Body of pancreas (tissue), 4 donors: ENCODE measurements around the gene GJB6.

Experiments used
- POLR2A ChIP-seq, 3 donors: fragments of 450-650 bp; IDR thresholded peaks; one replicate each; pipeline ENCODE4 v1.6.1; 2016; ENCODE audit warnings: antibody characterized with exemption in 3 of 3, mild to moderate bottlenecking in 2 of 3
- TF ChIP-seq, protein P1 (sequence below), 7 experiments: fragments of 450-650 bp in 4 of 7; fragments of 200-600 bp in 3 of 7; sonication (generic) in 3 of 7; IDR thresholded peaks; one replicate each; pipeline ENCODE4 v1.5.1; 2016 to 2019; ENCODE audit warnings: antibody characterized with exemption in 7 of 7

DNA sequence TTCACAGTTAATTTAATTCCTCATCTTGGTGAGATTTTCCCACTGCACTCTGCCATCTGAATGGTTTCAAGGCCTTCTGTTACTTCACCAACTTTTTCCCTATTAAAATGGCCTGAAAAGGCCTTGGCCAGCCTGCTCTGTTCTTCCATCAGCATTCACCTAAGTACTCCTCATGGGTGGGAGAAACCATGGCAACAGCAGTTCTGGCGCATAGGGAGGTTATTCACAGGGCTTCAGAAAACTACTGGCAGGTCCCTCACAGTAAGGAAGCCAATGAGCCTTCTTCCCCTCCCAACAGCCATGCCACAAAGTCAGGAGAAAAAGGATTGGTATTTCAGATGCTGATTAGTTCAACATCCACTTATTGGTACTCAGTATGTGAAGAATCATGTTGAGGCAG, 22.2 kb downstream of the GJB6 start:
- TF ChIP-seq, protein P1, sequence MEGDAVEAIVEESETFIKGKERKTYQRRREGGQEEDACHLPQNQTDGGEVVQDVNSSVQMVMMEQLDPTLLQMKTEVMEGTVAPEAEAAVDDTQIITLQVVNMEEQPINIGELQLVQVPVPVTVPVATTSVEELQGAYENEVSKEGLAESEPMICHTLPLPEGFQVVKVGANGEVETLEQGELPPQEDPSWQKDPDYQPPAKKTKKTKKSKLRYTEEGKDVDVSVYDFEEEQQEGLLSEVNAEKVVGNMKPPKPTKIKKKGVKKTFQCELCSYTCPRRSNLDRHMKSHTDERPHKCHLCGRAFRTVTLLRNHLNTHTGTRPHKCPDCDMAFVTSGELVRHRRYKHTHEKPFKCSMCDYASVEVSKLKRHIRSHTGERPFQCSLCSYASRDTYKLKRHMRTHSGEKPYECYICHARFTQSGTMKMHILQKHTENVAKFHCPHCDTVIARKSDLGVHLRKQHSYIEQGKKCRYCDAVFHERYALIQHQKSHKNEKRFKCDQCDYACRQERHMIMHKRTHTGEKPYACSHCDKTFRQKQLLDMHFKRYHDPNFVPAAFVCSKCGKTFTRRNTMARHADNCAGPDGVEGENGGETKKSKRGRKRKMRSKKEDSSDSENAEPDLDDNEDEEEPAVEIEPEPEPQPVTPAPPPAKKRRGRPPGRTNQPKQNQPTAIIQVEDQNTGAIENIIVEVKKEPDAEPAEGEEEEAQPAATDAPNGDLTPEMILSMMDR (IDR thresholded peaks at IDR 0.05): no peak
- TF ChIP-seq POLR2A (IDR thresholded peaks at IDR 0.05): no peak
